OCI-LY1 (cell line): ENCODE results near the gene CRAT.

ENCODE experiments used
- CTCF ChIP-seq: fragments of 200-600 bp; sonication (generic), shearing (Covaris generic); IDR thresholded peaks from 2 replicates; pipeline ENCODE4 v1.5.1; 2017; ENCODE audit warnings: mild to moderate bottlenecking, antibody characterized with exemption, low read length, moderate library complexity, mixed read lengths
- EZH2 ChIP-seq: fragments of 200-600 bp; sonication (generic), shearing (Covaris generic); IDR thresholded peaks from 2 replicates; pipeline ENCODE4 v1.8.0; 2017; ENCODE audit warnings: borderline replicate concordance, mixed run types, mild to moderate bottlenecking, antibody characterized with exemption, low read length, moderate library complexity, mixed read lengths

- TF ChIP-seq CTCF (no peak), EZH2 (no peak)
Measured at GRCh38 chr9:129071526-129072126, 39.0 kb downstream of the CRAT start.
